NCI-H1092 treated with DMSO at 0.1 percent for 48 hours (cell line): ENCODE measurements around the gene RIN3.
A peak's percentile ranks its signal among the peaks of the same experiment; 100 is the strongest.

ENCODE experiments used
- DNase-seq: peaks from one replicate; lab custom pipeline; 2025; lab: John Stamatoyannopoulos, UW

Gene RIN3

GRCh38 chr14:92714739-92715307, 201.2 kb downstream of the RIN3 start:
- peak; percentile 37 for DNase-seq

- DNase-seq: no peak
Observed at GRCh38 chr14:92716131-92716530, 202.6 kb downstream of the RIN3 start.

GRCh38 chr14:92717571-92718042, 204.0 kb downstream of the RIN3 start:
- DNase-seq: no peak

- no peak for DNase-seq
Observed at GRCh38 chr14:92718664-92719063, 205.1 kb downstream of the RIN3 start.

GRCh38 chr14:92719421-92719820, 205.8 kb downstream of the RIN3 start:
- DNase-seq: no peak

GRCh38 chr14:92719890-92720323, 206.3 kb downstream of the RIN3 start:
- DNase-seq: peak; percentile 23

GRCh38 chr14:92724516-92725340, 211.1 kb downstream of the RIN3 start:
- DNase-seq: no peak

GRCh38 chr14:92726135-92726932, 212.8 kb downstream of the RIN3 start:
- no peak for DNase-seq

- DNase-seq: no peak
Observed at GRCh38 chr14:92726933-92727262, 213.3 kb downstream of the RIN3 start.

GRCh38 chr14:92728759-92729364, 215.3 kb downstream of the RIN3 start:
- DNase-seq: peak; percentile 27

- DNase-seq: no peak
Observed at GRCh38 chr14:92729634-92730358, 216.2 kb downstream of the RIN3 start.

GRCh38 chr14:92731622-92732115, 218.1 kb downstream of the RIN3 start:
- DNase-seq: no peak

- DNase-seq: no peak
Observed at GRCh38 chr14:92733007-92733406, 219.4 kb downstream of the RIN3 start.

- no peak for DNase-seq
Observed at GRCh38 chr14:92734618-92735017, 221.0 kb downstream of the RIN3 start.

GRCh38 chr14:92735344-92735743, 221.8 kb downstream of the RIN3 start:
- DNase-seq: no peak

- no peak for DNase-seq
Observed at GRCh38 chr14:92737206-92737605, 223.6 kb downstream of the RIN3 start.

- no peak for DNase-seq
Observed at GRCh38 chr14:92737619-92738188, 224.1 kb downstream of the RIN3 start.
